MM.1S (cell line): ENCODE measurements around the gene TNRC6C.
A peak's percentile ranks its signal among the peaks of the same experiment; 100 is the strongest.

Source experiments
- CTCF ChIP-seq: fragments of 300-600 bp; sonication (generic); IDR thresholded peaks from 2 replicates; pipeline ENCODE4 v1.5.1; 2016; ENCODE audit warnings: antibody characterized with exemption, low read length, mixed read lengths
- EZH2phosphoT487 ChIP-seq: fragments of 300-600 bp; sonication (generic); IDR thresholded peaks from 2 replicates; pipeline ENCODE4 v1.6.1; 2018; ENCODE audit warnings: antibody characterized with exemption, low read length

- peak; percentile 87 for TF ChIP-seq CTCF
- TF ChIP-seq EZH2phosphoT487 = no peak
Measured at GRCh38 chr17:78013683-78014467, 55.4 kb downstream of the TNRC6C start.
